Left lung (tissue), 10 donors: ENCODE data around the gene KRTAP12-1. TPM values are rescaled to one million over a fixed set of nuclear protein-coding genes. Genes with fewer than 3 reads are reported as not detected.

ENCODE experiments used
- ATAC-seq: fragments of 200-7000 bp; cut with Tn5 transposase; one replicate; pipeline ENCODE4 v1.9.1; 2020; ENCODE audit warnings: moderate library complexity
- DNase-seq, 4 donors: peaks; one replicate each; pipeline ENCODE4 v3.0.0-alpha.2; 2013 to 2020
- H3K27ac ChIP-seq, 2 donors: fragments of 200-600 bp; sonication (generic) in 1 of 2; one replicate each; pipeline versions ENCODE4 v1.5.0 to v1.8.0; 2020 to 2021
- H3K27me3 ChIP-seq, 2 donors: fragments of 200-600 bp; sonication (generic) in 1 of 2; one replicate each; pipeline versions ENCODE4 v1.5.0 to v1.8.0; 2020 to 2021
- H3K36me3 ChIP-seq, 2 donors: fragments of 200-600 bp; sonication (generic) in 1 of 2; one replicate each; pipeline versions ENCODE4 v1.5.0 to v1.8.0; 2020 to 2021
- H3K4me1 ChIP-seq, 2 donors: fragments of 200-600 bp; one replicate each; pipeline ENCODE4 v1.8.0; 2021
- H3K4me3 ChIP-seq, 2 donors: fragments of 200-600 bp; sonication (generic) in 1 of 2; one replicate each; pipeline versions ENCODE4 v1.5.0 to v1.8.0; 2020 to 2021; ENCODE audit warnings: mild to moderate bottlenecking in 1 of 2
- H3K9me3 ChIP-seq, 2 donors: fragments of 200-600 bp; sonication (generic) in 1 of 2; one replicate each; pipeline versions ENCODE4 v1.5.0 to v1.8.0; 2020 to 2021
- CTCF ChIP-seq, 2 donors: fragments of 200-600 bp; sonication (generic) in 1 of 2; IDR thresholded peaks; one replicate each; pipeline versions ENCODE4 v1.5.0 to v1.8.0; 2021; ENCODE audit warnings: antibody characterized with exemption in 2 of 2
- intact Hi-C, 2 donors: fragments of 100-400 bp; cut with DNase I; formaldehyde crosslinking; loops; one replicate each; pipeline versions ENCODE4 v1.11.2 to v1.14.2; 2022
- polyA plus RNA-seq, 6 donors: library from polyadenylated mRNA; unstranded; fragments of 120-200 nt; gene quantifications; one replicate each; pipeline ENCODE4 v1.2.1, GENCODE V29; 2013; ENCODE audit not compliant: insufficient read length in 6 of 6
- total RNA-seq, 2 donors: library from RNA; stranded (reverse); fragmentation: NEBNext Ultra II Directional; extraction: Animal tissue kit (Norgen Biotek cat#: 25700); gene quantifications; one replicate each; pipeline ENCODE4 v1.2.1, GENCODE V29; 2021
- donor health status: DM: no; HTN: yes; CAD: no.
- donor health status: DM: no; HTN: no; CAD: no.

Gene KRTAP12-1
- total and polyA plus RNA-seq, 8 donors: not detected

DNA sequence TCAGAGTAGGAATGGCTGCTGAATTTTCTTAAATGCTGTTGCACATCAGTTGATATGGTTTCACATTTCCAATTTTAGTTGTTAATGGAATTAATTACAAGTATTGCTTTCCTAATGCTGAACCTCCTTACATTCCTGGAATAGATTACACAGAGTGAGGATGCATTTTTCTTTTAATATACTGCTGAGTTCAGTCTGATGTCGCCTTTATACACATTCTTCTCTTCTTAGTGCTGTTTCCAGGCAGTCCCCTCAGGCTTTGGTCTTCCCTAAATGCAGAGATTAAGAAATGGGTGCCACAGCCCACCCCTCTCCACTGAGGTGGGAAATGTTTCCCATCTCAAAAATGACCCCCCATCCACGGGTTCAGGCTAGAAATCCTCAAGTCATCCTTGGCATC lies 36.1 kb upstream of the KRTAP12-1 start:
- DNase-seq (no peak), ATAC-seq (no peak)
- no peak for TF ChIP-seq CTCF (IDR thresholded peaks at IDR 0.05)
- Histone ChIP-seq H3K4me1 (no peaks in the 10 kb centered on the region), H3K9me3 (no peaks in the 10 kb centered on the region), H3K4me3 (no peak overlapping the region), H3K27ac (no peak overlapping the region), H3K36me3 (no peaks in the 10 kb centered on the region), H3K27me3 (peaks cover 14 to 86% of the 10 kb centered on the region in 2 donors)
- intact Hi-C loops: no loop called here

DNA sequence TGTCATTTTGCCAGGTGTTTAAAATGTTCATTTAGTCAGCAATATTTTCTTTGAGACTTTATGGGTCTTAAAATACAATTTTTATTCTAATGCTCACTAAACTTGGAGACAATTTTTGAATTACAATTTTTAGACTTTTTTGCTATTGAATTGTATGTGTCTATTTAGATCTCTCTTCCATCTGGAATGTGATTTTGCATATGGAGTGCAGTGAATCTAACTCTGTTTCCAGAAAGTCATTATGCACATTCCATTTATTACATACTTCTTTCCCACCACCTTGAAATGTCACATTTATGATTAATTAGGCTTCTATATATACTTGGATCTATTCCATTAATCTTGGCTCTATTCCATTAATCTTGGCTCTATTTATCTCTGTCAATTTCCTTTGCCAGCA lies 35.0 kb upstream of the KRTAP12-1 start:
- intact Hi-C loops: no loop called here

DNA sequence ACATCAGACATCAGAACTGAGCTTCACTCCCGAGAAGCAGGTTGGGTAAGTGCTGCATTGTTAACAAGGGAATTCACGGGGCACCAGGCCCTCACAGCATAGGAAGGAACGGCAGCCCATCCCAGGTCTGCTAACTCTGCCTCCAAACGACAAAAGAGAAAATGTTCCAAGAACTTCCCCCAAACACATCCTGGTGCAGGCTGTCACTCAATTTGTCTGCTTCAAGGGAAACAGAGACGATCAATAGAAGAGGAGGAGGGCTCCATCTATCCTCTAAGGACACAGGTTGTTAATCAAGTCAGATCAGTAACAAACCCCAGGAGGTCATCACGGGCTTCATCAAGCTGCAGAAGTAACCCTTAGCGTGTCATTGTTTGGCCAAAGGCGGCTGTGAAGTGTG lies 32.9 kb upstream of the KRTAP12-1 start:
- no peak overlapping the region for H3K27ac ChIP-seq
- H3K27me3 ChIP-seq: peaks cover 39 to 89% of the 10 kb centered on the region in 2 donors
- no peak overlapping the region for H3K4me3 ChIP-seq
- peaks cover 2 to 13% of the 10 kb centered on the region in 2 donors for H3K4me1 ChIP-seq
- no peak for ATAC-seq
- no peak for TF ChIP-seq CTCF (IDR thresholded peaks at IDR 0.05)
- intact Hi-C loops: no loop called here
- no peaks in the 10 kb centered on the region for H3K36me3 ChIP-seq
- DNase-seq: no peak
- H3K9me3 ChIP-seq: no peaks in the 10 kb centered on the region

More for the DNA sequence above, 35.0 kb upstream of the KRTAP12-1 start:
- ATAC-seq: no peak
- Histone ChIP-seq H3K9me3 (no peaks in the 10 kb centered on the region), H3K4me3 (no peak overlapping the region), H3K27ac (no peak overlapping the region), H3K27me3 (peaks cover 18 to 86% of the 10 kb centered on the region in 2 donors), H3K4me1 (no peaks in the 10 kb centered on the region), H3K36me3 (no peaks in the 10 kb centered on the region)
- DNase-seq: no peak
- no peak for TF ChIP-seq CTCF (IDR thresholded peaks at IDR 0.05)

DNA sequence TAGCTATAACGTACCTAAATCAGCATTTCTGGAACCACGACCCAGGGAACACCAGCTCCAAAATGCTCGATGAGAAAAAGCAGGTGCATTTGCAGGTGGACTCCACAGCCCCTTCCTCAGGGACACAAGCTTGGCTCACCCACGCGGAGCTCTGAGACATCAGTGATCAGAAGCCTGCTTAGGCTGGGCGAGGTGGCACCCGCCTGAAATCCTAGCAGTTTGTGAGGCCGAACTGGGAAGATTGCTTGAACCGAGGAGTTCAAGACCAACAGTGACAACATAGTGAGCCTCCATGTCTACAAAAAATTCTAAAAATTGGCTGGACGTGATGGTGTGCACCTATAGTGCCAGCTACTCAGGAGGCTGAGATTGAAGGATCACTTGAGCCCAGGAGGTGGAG lies 31.9 kb upstream of the KRTAP12-1 start:
- no peak overlapping the region for H3K4me3 ChIP-seq
- H3K9me3 ChIP-seq: no peaks in the 10 kb centered on the region
- DNase-seq: no peak
- no peak overlapping the region for H3K27ac ChIP-seq
- intact Hi-C loops: no loop called here
- H3K36me3 ChIP-seq: no peaks in the 10 kb centered on the region
- TF ChIP-seq CTCF (IDR thresholded peaks at IDR 0.05): no peak
- H3K4me1 ChIP-seq: peaks cover 6 to 13% of the 10 kb centered on the region in 2 donors
- peaks cover 49 to 89% of the 10 kb centered on the region in 2 donors for H3K27me3 ChIP-seq
- no peak for ATAC-seq

DNA sequence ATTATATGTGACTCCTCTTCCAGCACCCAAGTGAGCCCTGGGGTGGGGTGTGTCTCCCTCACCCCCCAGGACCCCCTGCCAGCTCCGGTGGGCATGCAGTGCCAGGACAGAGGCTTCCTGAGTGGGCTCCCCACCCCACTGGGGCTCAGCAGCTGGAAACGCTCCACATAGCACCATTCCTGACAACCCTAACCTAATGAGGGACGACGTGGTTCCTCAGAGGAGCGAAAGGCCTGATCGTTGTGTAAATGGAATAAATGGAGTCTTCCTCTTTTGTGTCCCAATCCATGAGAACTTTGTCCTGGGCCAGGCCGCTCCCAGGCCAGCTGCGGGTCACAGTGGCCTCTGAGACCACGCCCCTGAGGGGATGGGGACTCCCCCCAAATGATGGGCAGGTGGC lies 31.2 kb upstream of the KRTAP12-1 start:
- Histone ChIP-seq H3K9me3 (no peaks in the 10 kb centered on the region), H3K27me3 (peaks cover 57 to 89% of the 10 kb centered on the region in 2 donors), H3K4me3 (no peak overlapping the region), H3K27ac (no peak overlapping the region), H3K36me3 (no peaks in the 10 kb centered on the region), H3K4me1 (peaks cover 6 to 13% of the 10 kb centered on the region in 2 donors)
- intact Hi-C loops: no loop called here
- TF ChIP-seq CTCF (IDR thresholded peaks at IDR 0.05): no peak
- DNase-seq (peak in 1 of 4 donors; percentile 9), ATAC-seq (no peak)
